Astrocyte (in vitro differentiated cells and primary cell): ENCODE results near the gene PKD2.

Experiments
- CTCF ChIP-seq: IDR thresholded peaks from 2 replicates; pipeline ENCODE4 v1.5.1; 2011; ENCODE audit warnings: low read depth, mild to moderate bottlenecking, inconsistent platforms, low read length, moderate library complexity; ENCODE audit not compliant: insufficient read depth
- EZH2 ChIP-seq: IDR thresholded peaks from 2 replicates; pipeline ENCODE4 v1.6.1; 2012; ENCODE audit warnings: mild to moderate bottlenecking, low read length, inconsistent platforms; ENCODE audit not compliant: insufficient read depth

- no peak for TF ChIP-seq EZH2
- TF ChIP-seq CTCF = no peak
Measured at GRCh38 chr4:88027611-88028608, 20.5 kb downstream of the PKD2 start.
